ENCODE results near the gene CNPY3.
"Not testable (repeated sequence)": the region's sequence is repeated elsewhere in the genome, so short reads cannot be mapped to it uniquely, and the experiment has no call there.

GRCh38 chr6:42894041-42894828, 35.0 kb upstream of the CNPY3 start:
- not testable (repeated sequence) for TF ChIP-seq CTCF (optimal IDR thresholded peaks at IDR 0.05 in 1 of 3, IDR thresholded peaks at IDR 0.05 in 1 of 3, conservative IDR thresholded peaks at IDR 0.05 in 1 of 3; ENCODE audit: extremely low read depth in 1 of 3, insufficient read depth in 2 of 3, low read length in 3 of 3); EZH2 (IDR thresholded peaks at IDR 0.05; ENCODE audit: low read length)

Measured in keratinocyte (primary cell).